A549 (cell line): ENCODE measurements around the gene PDCD1LG2. TPM values are rescaled to one million over a fixed set of nuclear protein-coding genes. Genes with fewer than 3 reads are reported as not detected.
"Not testable (repeated sequence)": the region's sequence is repeated elsewhere in the genome, so short reads cannot be mapped to it uniquely, and the experiment has no call there.

Experiments used
- ATAC-seq, 2 experiments: fragments of 200-7000 bp in 1 of 2; fragments of >200 bp in 1 of 2; cut with Nextera tagmentation in 1 of 2; cut with Tn5 transposase in 1 of 2; 3 replicates each; pipeline versions ENCODE4 v1.8.0 to v1.9.1; 2018 to 2020; ENCODE audit warnings: mild to moderate bottlenecking in 1 of 2, moderate library complexity in 1 of 2
- CTCF ChIA-PET: fragments of 300-600 bp; sonication (Branson Sonifier 250); formaldehyde crosslinking; extraction: SDS; loops from one replicate; lab custom pipeline; 2021; ENCODE audit warnings: antibody characterized with exemption, inconsistent platforms; lab: Yijun Ruan, JAX
- POLR2A ChIA-PET: fragments of 350-600 bp; formaldehyde crosslinking; extraction: SDS; loops from one replicate; lab custom pipeline; 2021; ENCODE audit warnings: antibody characterized with exemption, inconsistent platforms; lab: Yijun Ruan, JAX
- DNase-seq, 2 experiments: peaks; one replicate each; pipeline versions ENCODE4 v3.0.0 to v3.0.0-alpha.2; 2011 to 2016; ENCODE audit warnings: low read depth in 1 of 2, low spot score in 1 of 2
- FAIRE-seq: peaks from 2 replicates; lab custom pipeline; 2011; peaks lifted over from hg19 to GRCh38; lab: Jason Lieb, UNC
- H3K27ac ChIP-seq, 2 experiments: fragments of >200 bp; sonication (Bioruptor Twin); formaldehyde crosslinking; 3 replicates each; pipeline ENCODE4 v1.5.1; 2016 to 2017
- H3K4me1 ChIP-seq: fragments of >200 bp; sonication (Bioruptor Twin); formaldehyde crosslinking; 3 replicates; pipeline ENCODE4 v1.6.1; 2016
- H3K4me2 ChIP-seq: fragments of >200 bp; sonication (Bioruptor Twin); formaldehyde crosslinking; 3 replicates; pipeline ENCODE4 v1.6.1; 2016
- H3K4me3 ChIP-seq: fragments of >200 bp; sonication (Bioruptor Twin); formaldehyde crosslinking; 3 replicates; pipeline ENCODE4 v1.5.1; 2016
- H3K9me3 ChIP-seq: fragments of >200 bp; sonication (Bioruptor Twin); formaldehyde crosslinking; 3 replicates; pipeline ENCODE4 v1.6.1; 2016
- BHLHE40 ChIP-seq: IDR thresholded peaks from 2 replicates; pipeline ENCODE4 v1.6.1; 2012; ENCODE audit warnings: low read depth, low read length, inconsistent platforms
- CBX8 ChIP-seq: fragments of 200-600 bp; sonication (generic); IDR thresholded peaks from 2 replicates; pipeline ENCODE4 v1.6.1; 2016
- CEBPB ChIP-seq, 2 experiments: fragments of >200 bp in 1 of 2; sonication (Bioruptor Twin) in 1 of 2; formaldehyde crosslinking in 1 of 2; IDR thresholded peaks; 2 replicates each; pipeline ENCODE4 v1.6.1; 2012 to 2016
- CHD4 ChIP-seq: fragments of 200-600 bp; sonication (generic); IDR thresholded peaks from 2 replicates; pipeline ENCODE4 v1.6.1; 2016; ENCODE audit warnings: antibody characterized with exemption, mild to moderate bottlenecking, borderline replicate concordance
- EP300 ChIP-seq, 2 experiments: fragments of >200 bp; sonication (Bioruptor Twin); formaldehyde crosslinking; IDR thresholded peaks; 2 replicates in 1 of 2; 3 replicates in 1 of 2; pipeline ENCODE4 v1.6.1; 2016 to 2017
- FOSL2 ChIP-seq, 2 experiments: fragments of 450-650 bp in 1 of 2; fragments of >200 bp in 1 of 2; sonication (Bioruptor Twin) in 1 of 2; formaldehyde crosslinking; IDR thresholded peaks; 2 replicates each; pipeline versions ENCODE4 v1.5.0 to v1.6.1; 2016 to 2020; ENCODE audit warnings: mild to moderate bottlenecking in 1 of 2, moderate library complexity in 1 of 2
- GATA3 ChIP-seq: IDR thresholded peaks from 2 replicates; pipeline ENCODE4 v1.6.1; 2012; ENCODE audit warnings: borderline replicate concordance
- HDAC2 ChIP-seq: fragments of 200-600 bp; sonication (generic); IDR thresholded peaks from 2 replicates; pipeline ENCODE4 v1.6.1; 2016
- HES2 ChIP-seq: fragments of >200 bp; sonication (Bioruptor Twin); formaldehyde crosslinking; IDR thresholded peaks from 2 replicates; pipeline ENCODE4 v1.6.1; 2016
- HEYL ChIP-seq: fragments of 250-450 bp; sonication (Bioruptor Pico); IDR thresholded peaks from 2 replicates; pipeline ENCODE4 v1.8.0; 2021; ENCODE audit warnings: mild to moderate bottlenecking, moderate library complexity
- HOXA7 ChIP-seq: fragments of 250-450 bp; sonication (Bioruptor Pico); IDR thresholded peaks from 2 replicates; pipeline ENCODE4 v1.5.0; 2020; ENCODE audit warnings: mild to moderate bottlenecking, moderate library complexity
- HOXB13 ChIP-seq: fragments of 250-450 bp; sonication (Bioruptor Pico); IDR thresholded peaks from 2 replicates; pipeline ENCODE4 v1.5.0; 2020; ENCODE audit warnings: low read depth, mild to moderate bottlenecking, moderate library complexity
- HOXB5 ChIP-seq: fragments of 250-450 bp; sonication (Bioruptor Pico); IDR thresholded peaks from 2 replicates; pipeline ENCODE4 v1.5.0; 2020; ENCODE audit warnings: mild to moderate bottlenecking, moderate library complexity
- JUN ChIP-seq, 2 experiments: fragments of >200 bp; sonication (Bioruptor Twin); formaldehyde crosslinking; IDR thresholded peaks; 2 replicates in 1 of 2; 3 replicates in 1 of 2; pipeline ENCODE4 v1.6.1; 2016 to 2017
- KDM1A ChIP-seq: fragments of 200-600 bp; sonication (generic); IDR thresholded peaks from 2 replicates; pipeline ENCODE4 v1.6.1; 2016; ENCODE audit warnings: low read depth, mild to moderate bottlenecking
- MAFK ChIP-seq: fragments of 450-650 bp; IDR thresholded peaks from 2 replicates; pipeline ENCODE4 v1.6.1; 2014; ENCODE audit not compliant: partially characterized antibody
- MYC ChIP-seq: IDR thresholded peaks from 2 replicates; pipeline ENCODE4 v1.6.1; 2012; ENCODE audit warnings: mild to moderate bottlenecking, inconsistent platforms, low read length, improper control_type of control experiment, borderline replicate concordance
- NFE2L2 ChIP-seq: fragments of 150-350 bp; conservative IDR thresholded peaks from 2 replicates; pipeline ENCODE4 v1.6.1; 2014; ENCODE audit warnings: low read length
- PHF8 ChIP-seq: fragments of 200-600 bp; sonication (generic); IDR thresholded peaks from 2 replicates; pipeline ENCODE4 v1.6.1; 2016; ENCODE audit warnings: low read depth, mild to moderate bottlenecking, antibody characterized with exemption, moderate library complexity, borderline replicate concordance
- RAD21 ChIP-seq, 2 experiments: fragments of >200 bp in 1 of 2; sonication (Bioruptor Twin) in 1 of 2; formaldehyde crosslinking in 1 of 2; IDR thresholded peaks in 1 of 2; conservative IDR thresholded peaks in 1 of 2; 2 replicates in 1 of 2; 3 replicates in 1 of 2; pipeline ENCODE4 v1.6.1; 2012 to 2018; ENCODE audit warnings: inconsistent platforms in 1 of 2
- RARB ChIP-seq: fragments of 250-450 bp; sonication (Bioruptor Pico); IDR thresholded peaks from 2 replicates; pipeline ENCODE4 v1.8.0; 2021; ENCODE audit warnings: mild to moderate bottlenecking, moderate library complexity
- REST ChIP-seq: fragments of 200-600 bp; sonication (generic); IDR thresholded peaks from 2 replicates; pipeline ENCODE4 v1.6.1; 2016; ENCODE audit warnings: antibody characterized with exemption, mild to moderate bottlenecking, moderate library complexity
- RFX5 ChIP-seq: fragments of 450-650 bp; IDR thresholded peaks from 2 replicates; pipeline ENCODE4 v1.7.1; 2014; ENCODE audit warnings: antibody characterized with exemption, mild to moderate bottlenecking, moderate library complexity
- SREBF2 ChIP-seq: fragments of 450-650 bp; IDR thresholded peaks from 2 replicates; pipeline ENCODE4 v1.6.1; 2014; ENCODE audit warnings: mild to moderate bottlenecking, moderate library complexity
- ZFP36 ChIP-seq: fragments of 450-650 bp; IDR thresholded peaks from 2 replicates; pipeline ENCODE4 v1.6.1; 2014; ENCODE audit warnings: borderline replicate concordance; ENCODE audit not compliant: partially characterized antibody
- ZSCAN20 ChIP-seq: fragments of 250-450 bp; sonication (Bioruptor Pico); IDR thresholded peaks from 2 replicates; pipeline ENCODE4 v1.8.0; 2022; ENCODE audit warnings: mild to moderate bottlenecking, moderate library complexity
- WGBS: methylation state at CpG from one replicate; pipeline ENCODE4 v1.1.6; 2017; ENCODE audit errors: missing lambda C conversion rate; 5-methylcytosine and 5-hydroxymethylcytosine counted together
- polyA plus RNA-seq, 4 experiments: library from polyadenylated mRNA; depleted of rRNA in 3 of 4; stranded (reverse); fragments of >200 nt; fragmentation: RNase III in 1 of 4; extraction: RNeasy Plus Mini Kit Qiagen cat#74134 plus additional on column Dnase treatment in 1 of 4; gene quantifications; 2 replicates in 3 of 4; 3 replicates in 1 of 4; pipeline ENCODE4 v1.2.3, GENCODE V29; 2011 to 2017
- TF ChIP-seq, protein P1 (sequence below): fragments of 450-650 bp; IDR thresholded peaks from 2 replicates; pipeline ENCODE4 v1.6.1; 2014; ENCODE audit warnings: antibody characterized with exemption

PDCD1LG2 gene
- polyA plus RNA-seq, 2 of the 4 experiments (the other 2 are of a cell fraction): 0.53 TPM

DNA sequence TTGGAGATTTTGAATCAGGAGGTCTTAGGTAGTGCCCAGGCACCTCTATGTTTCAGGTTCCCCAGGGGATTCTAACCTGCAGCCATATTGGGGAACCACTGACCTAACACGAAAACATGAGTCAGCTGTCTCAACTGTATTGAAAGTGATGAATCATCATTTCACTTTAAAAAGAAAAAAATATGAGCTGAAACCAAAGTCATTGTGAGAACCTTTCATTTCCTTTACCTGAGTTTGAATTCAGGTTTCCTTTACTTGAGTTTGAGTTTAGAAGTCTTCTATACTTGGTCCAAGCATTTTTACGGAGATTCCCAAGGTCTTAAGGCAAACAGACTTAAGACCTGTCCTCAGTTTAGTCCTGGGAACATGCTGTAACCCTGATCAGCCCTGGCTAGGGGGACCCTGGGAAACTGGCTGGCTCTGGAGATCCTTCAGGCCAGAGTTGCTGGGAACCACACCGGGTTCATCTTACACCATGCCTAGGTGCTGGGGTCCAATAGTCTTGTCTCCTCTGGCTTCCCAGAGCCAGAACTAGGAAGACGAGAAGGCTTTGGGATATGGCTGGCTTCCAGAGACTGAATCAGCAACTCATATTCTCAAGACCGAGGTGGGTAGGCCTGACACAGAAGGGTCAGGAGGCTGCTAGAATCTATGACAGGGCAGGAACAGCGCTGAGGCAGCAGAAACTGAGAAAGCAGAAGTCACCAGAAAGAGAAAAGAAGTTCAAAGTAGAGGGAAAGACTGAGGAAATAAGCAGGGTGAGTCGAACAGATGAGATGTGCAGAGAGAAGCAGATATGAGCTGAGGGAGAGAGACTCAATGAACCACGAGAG is 16.4 kb upstream of the PDCD1LG2 start:
- TF ChIP-seq EP300 (IDR thresholded peaks at IDR 0.05) (no peak), PHF8 (no peak), HOXB13 (no peak), CEBPB (IDR thresholded peaks at IDR 0.05) (no peak), HOXB5 (CRISPR knock-in tag) (no peak), HES2 (no peak), CBX8 (no peak), BHLHE40 (no peak), GATA3 (no peak), NFE2L2 (0 out of 2 replicates have a peak, but pooled peaks have one; percentile 44), JUN (IDR thresholded peaks at IDR 0.05) (no peak), FOSL2 (IDR thresholded peaks at IDR 0.05) (no peak; the same call in 1 of the 2 replicates), FOSL2 (CRISPR knock-in tag; IDR thresholded peaks at IDR 0.05) (peak; percentile 82), HOXA7 (CRISPR knock-in tag) (no peak), KDM1A (no peak), RFX5 (0 out of 2 replicates have a peak, but pooled peaks have one; percentile 24), MAFK (peak; percentile 99), SREBF2 (no peak)
- Histone ChIP-seq H3K4me1 (peaks cover 19% of the 10 kb centered on the region), H3K9me3 (no peaks in the 10 kb centered on the region), H3K27ac (peak overlapping the region; percentile 57 to 76), H3K4me2 (peak overlapping the region; percentile 49), H3K4me3 (no peak overlapping the region)
- CTCF ChIA-PET: interaction anchor here (0.7 to 1.4 kb wide), 6 partner anchors 13 to 230 kb away, joined by 3 to 4 read pairs (median 4); partner anchors contain the start of genes CD274 and PDCD1LG2
- FAIRE-seq (no peak), ATAC-seq (peak; percentile 72 to 78), DNase-seq (peak in 1 of 2 experiments; percentile 40)
- POLR2A ChIA-PET: interaction anchor here (1.0 to 1.4 kb wide), 2 partner anchors 17 to 37 kb away, joined by 3 to 6 read pairs; partner anchors contain the start of gene PDCD1LG2
- 47% methylated on average over 8 of the region's 8 CpGs for WGBS

GRCh38 chr9:5494765-5495164 is 15.6 kb upstream of the PDCD1LG2 start:
- H3K4me3 ChIP-seq, POLR2A ChIA-PET, H3K4me2 ChIP-seq, ATAC-seq, H3K9me3 ChIP-seq, H3K27ac ChIP-seq, DNase-seq, FAIRE-seq: not testable (repeated sequence)
- CTCF ChIA-PET: interaction anchor here (0.7 kb wide), 1 partner anchor 53 kb away, joined by 4 read pairs; no protein-coding TSS in a partner anchor
- H3K4me1 ChIP-seq: peaks cover 19% of the 10 kb centered on the region
- 81% methylated on average over 3 of the region's 3 CpGs for WGBS

DNA sequence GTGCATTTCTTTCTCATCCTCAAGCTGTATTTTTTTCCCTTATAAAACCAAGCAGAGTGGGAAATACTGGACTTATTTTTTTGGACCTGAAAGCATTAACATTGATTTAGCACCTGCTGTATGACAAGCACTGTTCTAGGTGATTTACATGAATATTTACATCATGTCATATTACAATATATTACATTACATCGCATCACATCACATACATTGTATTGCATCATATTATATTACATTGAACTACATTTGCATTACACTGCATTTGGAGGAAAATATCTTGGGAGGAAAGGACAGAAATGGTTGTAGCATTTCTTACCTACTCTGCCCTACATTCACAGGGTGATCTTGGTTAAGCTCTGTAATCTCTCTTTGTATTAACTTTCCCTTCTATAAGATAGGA is 11.2 kb upstream of the PDCD1LG2 start:
- WGBS: 80% methylated on average over 1 of the region's 1 CpG
- Histone ChIP-seq H3K4me3 (no peak overlapping the region), H3K27ac (no peak overlapping the region), H3K9me3 (no peaks in the 10 kb centered on the region), H3K4me1 (peaks cover under 1% of the 10 kb centered on the region; the same call in 2 of the 3 replicates), H3K4me2 (no peak overlapping the region)
- DNase-seq (no peak), ATAC-seq (no peak), FAIRE-seq (no peak)
- CTCF ChIA-PET: interaction anchor here (0.9 to 1.3 kb wide), 4 partner anchors 9 to 90 kb away, joined by 3 to 5 read pairs (median 4); partner anchors contain the start of gene CD274
- POLR2A ChIA-PET: no interaction called here
- TF ChIP-seq REST (no peak), ZFP36 (no peak), MYC (no peak), RAD21 (conservative IDR thresholded peaks at IDR 0.05 in 1 of 2, IDR thresholded peaks at IDR 0.05 in 1 of 2) (no peak), HES2 (no peak), CBX8 (no peak), CHD4 (no peak), BHLHE40 (no peak), HDAC2 (no peak), PHF8 (no peak), HEYL (CRISPR knock-in tag) (no peak), ZSCAN20 (CRISPR knock-in tag) (no peak), RARB (no peak)
- TF ChIP-seq, protein P1, sequence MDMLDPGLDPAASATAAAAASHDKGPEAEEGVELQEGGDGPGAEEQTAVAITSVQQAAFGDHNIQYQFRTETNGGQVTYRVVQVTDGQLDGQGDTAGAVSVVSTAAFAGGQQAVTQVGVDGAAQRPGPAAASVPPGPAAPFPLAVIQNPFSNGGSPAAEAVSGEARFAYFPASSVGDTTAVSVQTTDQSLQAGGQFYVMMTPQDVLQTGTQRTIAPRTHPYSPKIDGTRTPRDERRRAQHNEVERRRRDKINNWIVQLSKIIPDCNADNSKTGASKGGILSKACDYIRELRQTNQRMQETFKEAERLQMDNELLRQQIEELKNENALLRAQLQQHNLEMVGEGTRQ: no peak
